Superior temporal gyrus (tissue), 1 donor: ENCODE measurements around the gene GLDN.
"Not testable (repeated sequence)": the region's sequence is repeated elsewhere in the genome, so short reads cannot be mapped to it uniquely, and the experiment has no call there.

ENCODE experiments used
- DNase-seq: peaks from one replicate; pipeline ENCODE4 v3.0.0-alpha.2; 2016; ENCODE audit errors: extremely low spot score

Gene GLDN

DNA sequence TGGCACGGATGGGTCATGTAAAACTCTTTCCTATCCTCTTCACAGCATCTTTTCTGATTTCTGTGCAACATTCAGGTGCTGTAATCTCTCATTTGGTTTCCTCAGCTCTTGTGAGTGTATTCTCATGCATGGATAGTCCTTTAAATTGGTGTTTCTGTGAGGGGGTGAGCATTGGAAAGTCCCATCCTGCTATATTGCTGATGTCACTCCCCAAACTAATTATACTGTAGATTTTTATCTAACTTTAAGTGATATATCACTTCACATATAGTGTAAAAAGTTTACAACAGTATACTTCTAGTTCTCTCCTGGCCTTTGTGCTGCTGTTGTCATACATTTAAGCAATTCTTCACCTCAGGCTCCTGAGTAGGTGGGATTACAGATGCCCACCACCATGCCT lies 102.7 kb downstream of the GLDN start:
- DNase-seq = no peak

DNA sequence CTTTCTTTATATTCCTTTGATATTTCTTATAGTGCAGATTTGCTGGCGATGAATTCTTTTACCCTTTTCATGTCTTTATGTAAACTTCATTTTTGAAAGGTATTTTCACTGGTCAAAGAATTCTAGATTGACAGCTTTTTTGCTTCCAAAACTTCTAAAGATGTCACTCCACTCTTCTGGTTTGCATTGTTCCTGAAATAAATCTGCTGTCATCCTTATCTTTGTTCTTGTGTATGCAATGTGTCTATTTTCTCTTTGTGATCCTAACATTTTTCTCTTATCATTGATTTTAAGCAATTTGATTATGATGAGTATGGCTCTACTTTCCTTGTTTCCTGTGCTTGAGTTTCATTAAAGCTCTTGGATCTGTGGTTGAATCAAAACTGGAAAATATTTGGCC lies 103.4 kb downstream of the GLDN start:
- DNase-seq = no peak

DNA sequence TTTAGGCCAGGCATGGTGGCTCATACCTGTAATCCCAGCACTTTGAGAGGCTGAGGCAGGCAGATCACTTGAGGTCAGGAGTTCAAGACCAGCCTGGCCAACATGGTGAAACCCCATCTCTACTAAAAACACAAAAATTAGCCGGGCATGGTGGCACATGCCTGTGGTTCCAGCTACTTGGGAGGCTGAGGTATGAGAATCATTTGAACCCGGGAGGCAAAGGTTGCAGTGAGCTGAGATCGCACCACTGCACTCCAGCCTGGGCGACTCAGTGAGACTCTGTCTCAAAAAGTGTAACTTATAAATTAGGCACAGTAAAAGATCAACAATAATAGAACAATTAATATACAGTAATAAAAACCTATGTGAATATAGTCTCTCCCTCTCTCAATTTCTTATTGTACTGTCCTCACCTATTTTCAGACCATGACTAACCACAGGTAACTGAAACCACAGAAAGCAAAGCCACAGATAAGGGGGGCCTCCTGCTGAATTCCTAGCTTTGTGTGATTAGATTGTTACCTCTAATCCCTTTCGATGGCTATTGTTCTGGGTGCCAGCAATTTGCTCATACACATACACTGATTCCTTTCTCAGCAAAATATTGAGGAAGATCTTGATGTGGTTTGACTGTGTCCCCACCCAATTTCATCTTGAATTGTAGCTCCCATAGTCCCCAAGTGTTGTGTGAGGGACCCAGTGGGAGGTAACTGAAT lies 104.7 kb downstream of the GLDN start:
- DNase-seq = not testable (repeated sequence)

DNA sequence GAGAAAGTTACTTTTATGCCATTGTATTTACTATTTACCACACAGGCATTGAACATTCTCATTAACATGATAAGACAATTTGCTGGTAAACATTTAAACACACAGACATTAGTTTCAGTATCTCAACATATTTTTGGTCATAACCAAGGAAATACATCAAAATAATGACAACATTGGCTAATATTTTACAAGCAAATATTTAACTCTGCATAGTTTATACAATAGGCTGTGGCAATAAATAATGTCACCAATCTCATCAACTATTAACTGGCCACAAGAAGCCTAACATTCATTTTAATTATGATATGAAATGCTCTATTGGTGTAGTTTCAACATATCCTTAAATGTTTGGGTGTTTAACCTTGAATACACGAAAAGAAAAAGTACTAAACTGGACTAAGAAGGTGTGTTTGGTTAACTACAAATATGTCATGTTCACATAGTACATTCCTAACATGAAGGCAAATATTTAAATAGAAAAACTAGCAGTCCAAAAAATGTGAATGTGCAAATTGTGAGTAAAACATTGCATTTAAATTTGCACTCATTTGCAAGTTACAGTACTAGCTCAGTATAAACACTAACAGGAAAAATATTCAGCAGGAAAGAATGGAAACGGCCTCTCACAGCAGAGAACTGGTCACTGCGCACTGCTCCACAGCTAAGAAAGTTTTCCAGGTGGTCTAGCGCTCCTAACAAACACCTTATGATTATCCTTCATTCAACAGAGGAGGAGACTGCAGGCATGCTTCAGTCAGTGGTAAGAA lies 106.6 kb downstream of the GLDN start:
- DNase-seq = no peak

DNA sequence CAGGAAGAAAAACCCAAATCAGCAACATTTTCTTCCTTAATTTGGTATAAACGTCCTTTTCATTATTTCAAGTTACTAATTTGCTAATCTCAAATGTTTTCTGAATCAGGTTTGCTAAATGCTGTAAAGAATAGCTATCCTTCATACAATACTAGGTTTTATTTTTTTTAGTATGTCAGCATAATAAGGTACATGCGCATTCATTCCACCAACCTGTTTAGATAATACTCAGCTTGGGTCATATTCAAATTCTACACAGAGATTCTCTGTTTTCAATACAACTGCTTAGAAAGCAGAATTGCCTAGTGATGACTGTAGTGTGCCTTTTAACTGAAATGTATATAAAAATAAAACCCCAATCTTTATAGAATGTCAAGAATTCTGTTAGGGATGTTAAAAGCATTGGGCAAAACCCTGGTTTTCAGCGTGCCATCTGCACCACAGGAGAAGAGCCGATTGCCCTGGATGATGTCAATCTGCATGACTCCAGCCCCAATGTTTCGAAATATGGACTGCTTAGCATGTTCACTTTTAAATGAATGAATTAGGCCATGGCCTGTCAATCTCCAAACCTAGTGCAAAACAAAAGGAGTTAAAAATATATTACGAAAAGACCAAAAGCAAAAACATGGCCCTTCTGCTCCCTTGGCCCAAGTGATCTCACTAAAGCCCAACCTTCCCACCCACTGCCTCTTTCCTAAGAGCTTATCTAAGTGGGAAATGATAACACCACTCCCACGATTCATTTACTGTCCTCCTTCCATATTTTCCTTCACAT lies 107.4 kb downstream of the GLDN start:
- DNase-seq = no peak

DNA sequence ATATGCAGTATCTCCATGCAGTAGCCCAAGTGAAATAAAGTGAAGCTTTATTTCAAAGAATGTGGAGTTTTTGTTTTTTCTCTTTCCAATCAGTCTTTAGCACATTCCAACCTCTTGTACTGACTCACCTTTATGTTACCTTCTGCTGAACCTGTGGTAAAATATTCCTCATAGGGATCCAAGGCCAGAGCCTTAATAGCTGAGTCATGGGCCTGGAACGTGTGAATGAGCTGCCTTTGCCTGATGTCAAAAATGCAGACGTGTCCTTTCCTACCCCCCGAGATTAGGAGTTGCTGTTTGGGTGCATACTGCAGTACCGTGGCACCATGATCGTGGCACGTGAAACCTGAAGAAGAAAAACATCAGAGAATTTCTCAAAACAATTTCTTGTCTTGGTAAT lies 108.5 kb downstream of the GLDN start:
- no peak for DNase-seq
